IMR-90 (cell line): ENCODE data around the gene PODXL. TPM values are rescaled to one million over a fixed set of nuclear protein-coding genes. Genes with fewer than 3 reads are reported as not detected.

Experiments used
- ATAC-seq: fragments of 200-7000 bp; cut with Tn5 transposase; 2 replicates; pipeline ENCODE4 v1.9.1; 2020; ENCODE audit warnings: low read depth, mild to moderate bottlenecking, moderate library complexity
- BruUV-seq: library from RNA; stranded (reverse); fragments of 400-500 nt; replicated peaks from 2 replicates; lab custom pipeline; 2021; lab: Mats Ljungman, UMichigan
- CTCF ChIA-PET: fragments of 300-600 bp; formaldehyde crosslinking; extraction: SDS; loops from one replicate; lab custom pipeline; 2021; ENCODE audit warnings: antibody characterized with exemption; lab: Yijun Ruan, JAX
- POLR2A ChIA-PET: fragments of 300-600 bp; sonication (Branson Sonifier 250); formaldehyde crosslinking; loops from one replicate; lab custom pipeline; 2022; ENCODE audit warnings: antibody characterized with exemption; ENCODE audit not compliant: unreplicated experiment; lab: Charles Lee
- DNase-seq: peaks from one replicate; pipeline ENCODE4 v3.0.0; 2013
- H2AFZ ChIP-seq: replicated peaks from 2 replicates; pipeline ENCODE3; 2013; ENCODE audit warnings: low read length, mild to moderate bottlenecking; ENCODE audit not compliant: poor library complexity
- H2AK5ac ChIP-seq: 2 replicates; pipeline ENCODE4 v1.6.1; 2013; ENCODE audit warnings: low read depth, low read length, inconsistent platforms
- H2AK9ac ChIP-seq: replicated peaks from 2 replicates; pipeline ENCODE3; 2013; ENCODE audit warnings: mild to moderate bottlenecking, low read depth, low read length, moderate library complexity; ENCODE audit not compliant: poor library complexity
- H2BK120ac ChIP-seq: 2 replicates; pipeline ENCODE4 v1.6.1; 2013; ENCODE audit warnings: low read depth, low read length, inconsistent platforms
- H2BK15ac ChIP-seq: 3 replicates; pipeline ENCODE4 v1.6.1; 2013; ENCODE audit warnings: low read depth, low read length, inconsistent platforms
- H2BK20ac ChIP-seq: 2 replicates; pipeline ENCODE4 v1.6.1; 2013; ENCODE audit warnings: low read depth, mild to moderate bottlenecking, inconsistent platforms, low read length, moderate library complexity
- H2BK5ac ChIP-seq: 2 replicates; pipeline ENCODE4 v1.6.1; 2013; ENCODE audit warnings: mild to moderate bottlenecking, low read depth, low read length, inconsistent platforms; ENCODE audit not compliant: poor library complexity, severe bottlenecking
- H3K14ac ChIP-seq: replicated peaks from 2 replicates; pipeline ENCODE4 v1.6.1; 2013; ENCODE audit warnings: low read depth, low read length, inconsistent platforms
- H3K18ac ChIP-seq: 2 replicates; pipeline ENCODE4 v1.6.1; 2013; ENCODE audit warnings: low read depth, low read length, control low read depth
- H3K23ac ChIP-seq: 2 replicates; pipeline ENCODE4 v1.6.1; 2013; ENCODE audit warnings: low read depth, low read length, inconsistent platforms
- H3K27ac ChIP-seq: 2 replicates; pipeline ENCODE4 v1.5.1; 2013; ENCODE audit warnings: mild to moderate bottlenecking, control low read depth, low read length; ENCODE audit not compliant: insufficient read depth
- H3K27me3 ChIP-seq: 2 replicates; pipeline ENCODE4 v1.6.1; 2013; ENCODE audit warnings: low read length; ENCODE audit not compliant: control insufficient read depth, insufficient read depth
- H3K36me3 ChIP-seq: 2 replicates; pipeline ENCODE4 v1.6.1; 2013; ENCODE audit warnings: low read length, mixed read lengths; ENCODE audit not compliant: control insufficient read depth, insufficient read depth
- H3K4ac ChIP-seq: 2 replicates; pipeline ENCODE4 v1.6.1; 2013; ENCODE audit warnings: low read depth, low read length, inconsistent platforms
- H3K4me1 ChIP-seq: 2 replicates; pipeline ENCODE4 v1.6.1; 2013; ENCODE audit warnings: low read length, mixed read lengths; ENCODE audit not compliant: control insufficient read depth, insufficient read depth
- H3K4me2 ChIP-seq: 2 replicates; pipeline ENCODE4 v1.6.1; 2013; ENCODE audit warnings: low read depth, mild to moderate bottlenecking, control low read depth, low read length, moderate library complexity
- H3K4me3 ChIP-seq: 2 replicates; pipeline ENCODE4 v1.5.1; 2013; ENCODE audit warnings: low read depth, mild to moderate bottlenecking, control low read depth, low read length, moderate library complexity; ENCODE audit not compliant: insufficient read depth
- H3K56ac ChIP-seq: 2 replicates; pipeline ENCODE4 v1.6.1; 2013; ENCODE audit warnings: low read length, inconsistent platforms; ENCODE audit not compliant: insufficient read depth; ENCODE audit errors: extremely low read depth
- H3K79me1 ChIP-seq, 2 experiments: 2 replicates each; pipeline ENCODE4 v1.6.1; 2013; ENCODE audit warnings: low read length in 2 of 2, inconsistent platforms in 1 of 2, low read depth in 1 of 2
- H3K9ac ChIP-seq: 2 replicates; pipeline ENCODE4 v1.6.1; 2013; ENCODE audit warnings: low read depth, low read length, control low read depth
- H3K9me1 ChIP-seq: 2 replicates; pipeline ENCODE4 v1.6.1; 2013; ENCODE audit warnings: low read length, inconsistent platforms; ENCODE audit not compliant: insufficient read depth
- H3K9me3 ChIP-seq: 2 replicates; pipeline ENCODE4 v1.6.1; 2013; ENCODE audit warnings: low read length; ENCODE audit not compliant: control insufficient read depth, insufficient read depth
- H4K20me1 ChIP-seq: 2 replicates; pipeline ENCODE4 v1.6.1; 2013; ENCODE audit warnings: low read length, inconsistent platforms; ENCODE audit not compliant: insufficient read depth
- H4K5ac ChIP-seq: 2 replicates; pipeline ENCODE4 v1.6.1; 2013; ENCODE audit warnings: mild to moderate bottlenecking, low read depth, low read length, control low read depth
- H4K8ac ChIP-seq, 2 experiments: 2 replicates each; pipeline ENCODE4 v1.6.1; 2013; ENCODE audit warnings: low read depth in 2 of 2, low read length in 2 of 2, control low read depth in 1 of 2, inconsistent platforms in 1 of 2
- H4K91ac ChIP-seq: 2 replicates; pipeline ENCODE4 v1.6.1; 2013; ENCODE audit warnings: low read depth, low read length, inconsistent platforms; ENCODE audit not compliant: insufficient read depth
- BHLHE40 ChIP-seq: fragments of 150-350 bp; IDR thresholded peaks from 2 replicates; pipeline ENCODE4 v1.6.1; 2016; ENCODE audit warnings: mild to moderate bottlenecking, low read depth, low read length
- CEBPB ChIP-seq: IDR thresholded peaks from 2 replicates; pipeline ENCODE4 v1.6.1; 2012; ENCODE audit warnings: low read depth, low read length, improper control_type of control experiment
- CTCF ChIP-seq: conservative IDR thresholded peaks from 2 replicates; pipeline ENCODE4 v1.5.1; 2012; ENCODE audit warnings: mild to moderate bottlenecking, low read depth, low read length, improper control_type of control experiment
- RCOR1 ChIP-seq: IDR thresholded peaks from 2 replicates; pipeline ENCODE4 v1.6.1; 2012; ENCODE audit warnings: mild to moderate bottlenecking, low read length, improper control_type of control experiment; ENCODE audit not compliant: insufficient replicate concordance
- RFX5 ChIP-seq: IDR thresholded peaks from 2 replicates; pipeline ENCODE4 v1.8.0; 2012; ENCODE audit warnings: low read depth, mild to moderate bottlenecking, low read length, moderate library complexity
- WGBS, 2 experiments: methylation state at CpG; one replicate each; pipeline versions ENCODE4 v1.1.5 to v1.1.7; 2013; ENCODE audit warnings: missing lambda C conversion rate in 2 of 2; ENCODE audit not compliant: insufficient read length in 1 of 2; ENCODE audit errors: extremely low coverage in 2 of 2; 5-methylcytosine and 5-hydroxymethylcytosine counted together
- dilution Hi-C: fragments of 300-500 bp; cut with HindIII; formaldehyde crosslinking; loops from one replicate; pipeline ENCODE4 v1.14.3; 2018; ENCODE audit warnings: low sequenced_read_pairs; ENCODE audit not compliant: unreplicated experiment
- in situ Hi-C: fragments of 300-500 bp; cut with MboI; formaldehyde crosslinking; loops from 3 replicates; pipeline ENCODE4 v1.14.3; 2019; ENCODE audit warnings: low sequenced_read_pairs, inconsistent platforms, mixed read lengths
- intact Hi-C: fragments of 100-400 bp; cut with micrococcal nuclease; formaldehyde crosslinking; loops from 2 replicates; pipeline ENCODE4 v1.10.0; 2022
- polyA plus RNA-seq, 3 experiments: library from polyadenylated mRNA; depleted of rRNA; stranded (reverse); fragments of >200 nt; gene quantifications; 2 replicates each; pipeline ENCODE4 v1.2.3, GENCODE V29; 2012; ENCODE audit warnings: low replicate concordance in 1 of 3
- total RNA-seq: library from RNA; depleted of rRNA; stranded (reverse); fragments of >200 nt; gene quantifications from 2 replicates; pipeline ENCODE4 v1.2.3, GENCODE V29; 2012

PODXL gene
- total and polyA plus RNA-seq, 2 of the 4 experiments (the other 2 are of a cell fraction) = 1.3 to 3.8 TPM

- no peak overlapping the region for H3K23ac ChIP-seq
- H2BK15ac ChIP-seq = no peak overlapping the region
- H4K8ac ChIP-seq = no peak overlapping the region; a peak in 1 of 4 replicates
- BruUV-seq = no TSS peak
- no peak overlapping the region for H3K18ac ChIP-seq
- H2AFZ ChIP-seq = peak overlapping the region; percentile 1
- no peak overlapping the region for H2BK5ac ChIP-seq
- 0 out of 2 replicates have a peak overlapping the region, but pooled peaks have one; percentile 9 for H3K4ac ChIP-seq
- H3K14ac ChIP-seq = no peak overlapping the region
- dilution Hi-C loops (no loop called here), intact Hi-C loops (no loop called here), in situ Hi-C loops (no loop called here)
- TF ChIP-seq RFX5 (no peak), BHLHE40 (peak; percentile 39; the same call in 1 of the 2 replicates), CTCF (no peak), RCOR1 (no peak), CEBPB (no peak)
- ATAC-seq (peak; percentile 89), DNase-seq (peak; percentile 72)
- H3K9me3 ChIP-seq = no peaks in the 10 kb centered on the region
- no peak overlapping the region for H2BK20ac ChIP-seq
- no peak overlapping the region for H3K9ac ChIP-seq
- no peaks in the 10 kb centered on the region for H3K27me3 ChIP-seq
- H4K5ac ChIP-seq = no peak overlapping the region
- H3K4me2 ChIP-seq = no peak overlapping the region
- H4K91ac ChIP-seq = no peak overlapping the region
- H3K4me1 ChIP-seq = peaks cover 7% of the 10 kb centered on the region; the same call in 1 of the 2 replicates
- H3K36me3 ChIP-seq = no peaks in the 10 kb centered on the region
- H3K27ac ChIP-seq = no peak overlapping the region
- H4K20me1 ChIP-seq = no peaks in the 10 kb centered on the region
- no peak overlapping the region for H2BK120ac ChIP-seq
- H3K56ac ChIP-seq = no peak overlapping the region
- no peaks in the 10 kb centered on the region for H3K79me1 ChIP-seq
- H2AK9ac ChIP-seq = no peak overlapping the region
- 63% methylated on average over 4 of the region's 11 CpGs; no CpG with 5 or more reads in 1 of the 2 experiments for WGBS, 2 experiments
- peaks cover 12% of the 10 kb centered on the region; the same call in 1 of the 2 replicates for H3K9me1 ChIP-seq
- POLR2A ChIA-PET = no interaction called here
- 0 out of 2 replicates have a peak overlapping the region, but pooled peaks have one; percentile 11 for H2AK5ac ChIP-seq
- no peak overlapping the region for H3K4me3 ChIP-seq
- CTCF ChIA-PET = interaction anchor here (0.6 kb wide), 1 partner anchor 24 kb away, joined by 3 read pairs; no protein-coding TSS in a partner anchor
Measured at GRCh38 chr7:131600085-131600881, 43.9 kb upstream of the PODXL start.
